ENCODE measurements around the gene GLT1D1.

GRCh38 chr12:128859311-128859710, 6.0 kb downstream of the GLT1D1 start:
- TF ChIP-seq SP1 (IDR thresholded peaks at IDR 0.05) (no peak), L3MBTL2 (conservative IDR thresholded peaks at IDR 0.05) (no peak), NFRKB (IDR thresholded peaks at IDR 0.05) (no peak), FOXM1 (IDR thresholded peaks at IDR 0.05; ENCODE audit: borderline replicate concordance) (no peak), HDGF (IDR thresholded peaks at IDR 0.05; ENCODE audit: borderline replicate concordance) (no peak), SUZ12 (IDR thresholded peaks at IDR 0.05) (no peak), BHLHE40 (IDR thresholded peaks at IDR 0.05; ENCODE audit: borderline replicate concordance) (no peak), TARDBP (IDR thresholded peaks at IDR 0.05) (no peak), FOXK2 (IDR thresholded peaks at IDR 0.05) (no peak), PKNOX1 (IDR thresholded peaks at IDR 0.05) (no peak), ZNF384 (IDR thresholded peaks at IDR 0.05) (no peak), FOXA1 (IDR thresholded peaks at IDR 0.05) (no peak)
